T-helper 22 cell (primary cell): ENCODE results near the gene SAFB2.

Experiments used
- DNase-seq: peaks from one replicate; pipeline ENCODE4 v3.0.0-alpha.2; 2020; ENCODE audit warnings: low read depth

Gene SAFB2

GRCh38 chr19:5607318-5608275 lies 15.0 kb downstream of the SAFB2 start:
- DNase-seq, result no peak

GRCh38 chr19:5605362-5605761 lies 17.2 kb downstream of the SAFB2 start:
- DNase-seq, result no peak

DNA sequence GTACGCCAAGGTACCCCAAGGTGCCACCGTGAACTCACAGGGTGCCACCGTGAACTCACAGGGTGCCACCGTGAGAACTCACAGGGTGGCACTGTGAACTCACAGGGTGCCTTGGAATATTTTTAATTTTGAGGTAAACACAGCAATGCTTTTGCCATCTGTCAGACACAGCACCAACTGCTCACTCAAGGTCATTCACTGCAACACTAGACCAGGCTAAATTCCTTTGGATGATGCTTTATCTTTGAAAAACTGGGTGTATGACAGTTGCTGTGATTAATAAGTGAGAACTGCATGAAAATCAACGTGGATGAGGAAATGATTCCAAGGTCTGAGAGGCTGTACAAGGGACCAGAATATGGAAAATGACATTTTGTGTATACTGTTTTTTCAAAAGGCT lies 18.9 kb downstream of the SAFB2 start:
- no peak for DNase-seq

- DNase-seq, result no peak
These were observed 21.8 kb downstream of the SAFB2 start for GRCh38 chr19:5600797-5601196.

GRCh38 chr19:5595745-5596144 lies 26.8 kb downstream of the SAFB2 start:
- no peak for DNase-seq

GRCh38 chr19:5595129-5595528 lies 27.4 kb downstream of the SAFB2 start:
- DNase-seq, result no peak

DNA sequence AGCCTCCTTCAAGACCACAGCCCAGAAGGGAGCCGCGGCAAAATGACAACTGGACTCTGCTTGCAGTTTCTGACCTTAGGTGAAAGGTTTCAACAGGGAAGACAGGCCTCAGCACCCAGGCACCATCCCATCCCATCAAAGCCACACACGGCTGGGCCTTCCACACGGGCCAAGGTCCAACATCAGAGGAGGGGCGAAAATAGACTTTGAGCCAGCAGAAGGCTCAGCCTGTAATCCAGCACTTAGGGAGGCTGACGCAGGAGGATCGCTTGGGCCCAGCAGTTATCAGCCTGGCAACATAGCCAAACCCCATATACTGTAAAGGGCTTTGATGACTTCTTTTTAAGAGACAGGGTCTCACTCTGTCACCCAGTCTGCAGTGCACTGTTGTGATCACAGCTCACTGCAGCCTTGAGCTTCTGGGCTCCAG lies 28.0 kb downstream of the SAFB2 start:
- DNase-seq, result no peak

DNA sequence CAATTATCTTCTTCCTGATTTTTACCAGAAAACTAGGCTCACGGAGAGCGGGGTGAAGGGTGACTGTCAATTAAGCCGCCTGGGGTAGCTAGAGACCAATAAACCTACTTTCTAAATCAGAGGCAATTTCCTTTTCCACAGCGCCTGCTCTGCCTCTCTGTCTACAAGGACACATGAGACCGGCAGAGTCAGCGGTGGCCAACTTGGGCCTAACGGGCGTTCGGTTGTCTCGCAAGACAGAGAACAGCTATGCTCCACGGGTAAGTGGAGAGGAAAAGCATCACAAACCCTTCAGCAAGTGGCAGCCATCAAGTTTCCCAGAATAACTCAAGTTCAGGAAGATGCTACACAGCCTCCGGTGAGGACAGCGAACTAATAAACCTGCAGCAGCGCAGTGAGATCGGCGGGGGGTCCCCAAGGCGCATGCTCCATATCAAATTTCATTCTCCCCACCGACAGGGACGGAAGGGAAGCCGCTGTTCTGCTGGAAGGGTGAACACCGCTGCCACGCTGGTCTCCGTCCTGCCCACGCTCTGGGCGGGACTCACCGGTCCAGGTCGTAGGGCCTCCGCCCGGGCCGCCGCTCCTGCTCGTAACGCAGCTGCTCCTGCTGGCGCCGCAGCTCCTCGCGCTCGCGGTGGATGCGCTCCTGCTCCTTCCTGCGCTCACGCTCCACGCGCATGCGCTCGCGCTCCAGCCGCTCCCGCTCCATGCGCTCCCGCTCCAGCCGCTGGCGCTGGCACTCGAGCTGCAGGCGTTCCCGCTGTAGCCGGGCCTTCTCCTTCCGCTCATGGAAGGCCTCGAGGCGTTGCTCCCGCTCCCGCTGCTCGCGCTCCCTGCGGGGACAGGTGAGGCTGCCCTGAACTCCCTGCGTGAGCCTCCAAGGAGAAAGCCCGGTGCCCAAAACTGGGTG lies 29.0 kb downstream of the SAFB2 start:
- DNase-seq, result no peak

DNA sequence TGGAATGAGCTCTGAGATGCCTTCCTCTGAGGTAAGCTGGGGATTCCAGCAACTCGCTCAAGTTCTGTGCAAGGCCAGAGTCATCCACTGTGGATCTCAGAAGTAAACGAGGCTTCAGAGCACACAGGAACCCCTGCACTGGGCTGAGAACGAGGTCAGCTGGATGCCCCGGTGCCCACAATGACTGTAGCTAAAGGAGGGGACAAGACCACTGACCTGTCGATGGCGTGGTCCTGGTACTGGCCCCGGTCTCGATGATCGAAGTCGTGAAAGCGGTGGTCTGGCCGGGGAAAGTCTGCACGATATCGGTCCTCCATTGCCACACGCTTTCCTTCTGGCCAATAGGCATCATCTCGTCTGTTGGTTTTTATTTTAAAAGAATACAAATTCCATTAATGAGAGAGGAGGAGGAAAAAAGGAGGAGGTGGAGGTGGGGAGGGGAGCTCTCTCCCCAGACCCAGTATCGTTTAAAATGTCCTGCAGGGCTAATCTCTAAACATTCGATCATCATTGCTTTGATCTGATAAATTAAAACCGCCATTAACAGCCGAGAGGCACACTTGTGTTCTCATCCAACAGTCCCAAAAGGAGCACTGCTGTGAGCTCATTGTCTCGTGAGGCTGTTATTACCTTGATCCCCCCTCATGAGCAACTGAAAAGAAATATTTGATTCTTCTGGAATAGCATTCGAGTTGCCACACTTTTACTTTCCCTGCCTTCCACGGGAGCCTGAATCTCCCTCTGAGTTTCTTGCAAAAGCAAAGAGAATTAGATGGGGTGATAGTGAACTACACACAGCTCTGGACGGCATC lies 29.8 kb downstream of the SAFB2 start:
- no peak for DNase-seq

DNA sequence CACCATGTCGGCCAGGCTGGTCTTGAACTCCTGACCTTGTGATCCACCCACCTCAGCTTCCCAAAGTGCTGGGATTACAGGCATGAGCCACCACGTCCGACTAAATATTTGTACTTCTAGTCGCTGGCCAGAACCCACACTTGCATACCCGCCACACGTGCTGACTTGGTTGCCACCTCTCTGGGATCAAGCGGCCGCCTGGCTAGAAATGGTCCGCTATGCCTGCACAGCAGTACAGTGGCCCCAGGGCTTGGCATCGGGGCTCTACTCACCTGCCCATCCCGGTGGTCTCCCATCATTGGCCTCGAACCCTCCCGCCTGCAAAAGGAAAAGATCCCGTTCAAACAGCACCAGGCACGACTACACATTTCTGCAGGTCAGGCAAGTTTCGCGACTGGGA lies 31.1 kb downstream of the SAFB2 start:
- no peak for DNase-seq

DNA sequence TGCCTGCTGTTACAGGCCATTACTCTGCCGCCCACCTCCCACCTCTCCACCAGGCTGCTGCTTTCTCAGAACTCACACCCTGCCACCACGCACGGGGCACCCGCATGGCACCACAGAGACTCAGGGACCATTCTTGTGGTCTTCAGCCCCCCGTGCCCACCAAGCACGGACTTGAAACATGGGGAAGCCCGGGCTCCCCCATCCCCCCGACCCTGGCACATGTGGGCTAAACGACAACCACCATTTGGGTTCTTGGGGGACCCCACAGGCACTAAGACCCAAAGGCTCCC lies 31.8 kb downstream of the SAFB2 start:
- DNase-seq, result no peak

DNA sequence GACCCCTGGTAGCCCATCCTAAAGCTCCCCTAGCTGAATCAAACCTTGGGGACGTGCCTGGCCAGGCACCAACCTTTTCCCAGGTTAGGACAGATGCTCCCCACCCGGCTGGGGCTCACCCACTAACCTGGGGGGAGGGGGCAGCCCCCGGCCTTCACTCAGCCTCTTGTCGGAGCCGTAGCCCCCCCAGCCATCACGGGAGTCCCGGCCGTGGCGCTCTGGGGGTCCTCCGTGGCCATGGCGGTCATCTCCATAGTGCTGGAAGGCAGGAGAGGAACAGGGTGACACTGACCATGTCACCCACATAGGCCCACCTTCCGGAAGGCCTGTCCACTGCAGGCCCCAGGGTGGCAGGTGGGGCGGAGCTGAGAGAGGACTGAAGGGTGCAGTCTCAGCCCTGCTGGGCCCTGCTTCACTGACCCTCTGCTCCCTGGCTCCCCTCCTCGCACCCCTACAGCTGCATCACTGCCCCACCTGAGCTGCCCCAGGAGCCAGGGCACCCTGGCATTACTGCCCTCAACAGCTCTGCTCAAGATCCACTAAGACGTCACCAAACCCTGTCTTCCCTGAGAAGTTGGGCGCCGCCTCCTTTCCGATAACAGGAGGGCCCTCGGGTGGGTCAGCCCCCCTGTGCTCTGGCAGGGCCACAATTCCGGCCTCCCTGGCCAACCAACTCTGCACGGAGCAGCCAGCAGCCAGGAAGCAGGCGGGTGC lies 32.3 kb downstream of the SAFB2 start:
- no peak for DNase-seq

DNA sequence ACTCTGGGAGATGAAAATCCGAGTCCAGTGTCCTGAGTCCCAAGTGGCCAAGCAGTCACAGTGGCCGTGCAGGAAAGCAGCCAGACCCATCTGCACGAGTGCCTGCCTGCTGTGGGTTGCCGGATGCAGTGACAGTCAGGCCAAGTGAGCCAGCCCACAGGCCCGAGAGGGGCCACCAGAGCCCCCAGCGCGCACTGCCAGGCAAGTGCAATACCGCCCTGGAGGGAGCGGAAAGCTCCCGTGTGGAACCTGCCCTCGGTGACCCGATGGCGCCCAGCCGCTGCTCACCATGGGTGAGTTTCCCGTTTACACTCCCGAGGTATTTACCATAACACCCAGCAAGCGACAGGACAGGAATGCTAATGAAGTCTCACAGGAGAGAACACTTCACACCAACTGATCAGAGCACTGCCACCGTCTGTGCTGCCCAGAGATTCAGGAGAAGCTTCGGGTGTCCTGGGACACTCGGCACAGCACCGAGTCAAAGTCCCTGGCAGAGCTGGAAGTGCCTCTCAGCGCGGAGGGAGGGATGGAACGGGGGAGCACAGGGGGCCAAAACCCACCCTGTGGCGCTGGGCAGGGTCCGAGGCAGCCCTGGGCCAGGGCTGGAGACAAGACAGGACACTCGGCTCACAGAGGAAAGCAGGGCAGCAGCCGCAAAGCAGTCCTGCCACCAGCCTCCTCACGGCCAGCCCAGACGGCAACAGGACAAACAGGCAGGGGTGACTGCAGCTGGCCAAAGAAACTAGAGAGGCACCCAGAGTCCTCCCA lies 33.5 kb downstream of the SAFB2 start:
- no peak for DNase-seq

- no peak for DNase-seq
These were observed 34.1 kb downstream of the SAFB2 start for GRCh38 chr19:5588441-5588840.

DNA sequence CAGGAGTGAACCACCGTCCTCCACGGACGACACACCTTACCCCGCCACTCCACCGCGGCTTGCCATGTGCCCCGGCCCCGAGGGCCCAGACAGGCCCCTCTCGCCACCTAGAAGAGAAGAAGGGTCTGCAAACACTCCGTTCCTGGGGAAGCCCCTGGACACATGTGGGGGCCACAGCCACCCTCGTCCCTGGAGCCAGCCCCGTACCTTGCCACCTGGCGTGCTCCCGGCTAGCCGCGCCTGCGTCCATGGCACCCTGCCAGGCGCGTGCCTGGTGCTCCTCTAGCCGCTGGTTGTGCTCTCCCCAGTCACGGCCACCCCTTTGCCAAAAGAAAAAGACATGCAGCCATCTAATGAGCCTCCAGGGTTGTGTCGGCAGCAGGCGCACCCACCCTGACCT lies 34.9 kb downstream of the SAFB2 start:
- DNase-seq, result no peak

- DNase-seq, result no peak
These were observed 35.5 kb downstream of the SAFB2 start for GRCh38 chr19:5587071-5587455.

GRCh38 chr19:5586300-5587070 lies 36.1 kb downstream of the SAFB2 start:
- DNase-seq, result no peak

GRCh38 chr19:5585461-5586299 lies 36.9 kb downstream of the SAFB2 start:
- DNase-seq, result no peak

DNA sequence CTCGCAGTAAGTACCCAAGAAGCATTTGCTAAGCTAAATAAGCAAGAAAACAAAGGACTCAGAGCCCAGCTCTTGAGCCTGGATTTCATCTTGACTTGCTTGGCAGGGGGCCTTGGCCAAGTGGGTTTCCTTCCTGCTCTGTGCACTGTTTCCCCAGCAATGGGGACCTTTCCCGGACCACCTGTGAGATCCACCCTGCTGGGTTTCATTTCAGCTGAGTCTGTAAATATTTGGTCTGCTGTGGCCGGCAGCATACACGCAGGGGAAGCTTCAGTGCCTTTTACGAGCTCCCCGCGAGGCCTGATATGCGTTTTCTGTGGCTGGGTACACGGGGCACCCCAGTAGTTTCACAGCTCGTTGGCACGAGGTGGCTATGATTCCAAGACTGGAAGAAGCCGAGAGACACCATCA lies 42.4 kb downstream of the SAFB2 start:
- no peak for DNase-seq
